ENCODE measurements around the gene WHAMM.
"Not testable (repeated sequence)": the region's sequence is repeated elsewhere in the genome, so short reads cannot be mapped to it uniquely, and the experiment has no call there.

Gene WHAMM

DNA sequence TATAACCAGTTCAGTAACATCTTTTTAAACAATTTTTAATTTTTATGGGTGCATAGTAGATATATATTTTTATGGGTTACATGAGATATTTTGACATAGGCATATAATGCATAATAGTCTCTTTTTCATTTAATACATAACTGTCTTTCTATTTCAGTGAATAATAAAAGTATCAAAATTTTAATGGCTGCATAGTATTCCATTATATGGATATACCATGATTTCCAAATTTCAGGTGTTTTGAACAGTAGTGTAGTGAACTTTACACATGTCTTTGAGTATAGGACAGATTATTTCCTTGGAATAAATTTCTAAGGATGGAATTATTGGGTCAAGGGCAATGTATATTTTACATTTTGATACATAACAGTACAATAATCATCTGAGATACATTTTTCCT, 10.7 kb downstream of the WHAMM start:
- H3K4me1 ChIP-seq (ENCODE audit: insufficient read depth, insufficient read length), result no peaks in the 10 kb centered on the region
- no peak for DNase-seq (ENCODE audit: low read depth, low spot score)
- H3K27me3 ChIP-seq (ENCODE audit: insufficient read depth, insufficient read length), result no peaks in the 10 kb centered on the region
- no peak overlapping the region for H3K9ac ChIP-seq (ENCODE audit: insufficient read length, low read depth)
- H3K4me3 ChIP-seq (ENCODE audit: insufficient read length, low read depth), result no peak overlapping the region
- H3K9me3 ChIP-seq (ENCODE audit: insufficient read depth, low read length), result peaks cover 4% of the 10 kb centered on the region
- H3K36me3 ChIP-seq (ENCODE audit: insufficient read depth, insufficient read length, low read length), result peaks cover 69% of the 10 kb centered on the region
- TF ChIP-seq YY1 (IDR thresholded peaks at IDR 0.05; ENCODE audit: insufficient read depth, insufficient read length) (no peak), ZNF274 (IDR thresholded peaks at IDR 0.05; ENCODE audit: low read depth, low read length) (no peak), SUZ12 (IDR thresholded peaks at IDR 0.05; ENCODE audit: extremely low read depth, insufficient read depth, insufficient read length) (no peak)

DNA sequence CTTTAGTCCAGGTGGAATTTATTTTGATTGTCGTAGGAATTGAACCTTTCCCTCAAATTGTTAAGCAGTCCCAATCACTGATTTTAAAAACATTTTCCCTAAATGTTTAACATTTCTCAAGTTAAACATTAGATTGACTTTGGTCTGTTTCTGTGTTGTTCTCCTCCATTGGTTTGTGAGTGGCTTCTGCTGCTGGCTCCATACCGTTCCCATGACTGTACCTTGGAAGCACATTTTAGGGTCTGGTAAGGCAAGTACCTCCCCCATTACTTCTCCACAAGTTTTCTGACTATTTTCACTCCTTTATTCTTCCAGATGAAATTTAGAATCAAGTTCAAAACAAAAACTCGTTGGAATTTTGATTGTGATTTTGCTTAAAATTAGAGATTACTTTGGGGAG, 12.0 kb downstream of the WHAMM start:
- not testable (repeated sequence) for H3K9ac ChIP-seq (ENCODE audit: insufficient read length, low read depth); DNase-seq (ENCODE audit: low read depth, low spot score); H3K4me1 ChIP-seq (ENCODE audit: insufficient read depth, insufficient read length); H3K27me3 ChIP-seq (ENCODE audit: insufficient read depth, insufficient read length); H3K9me3 ChIP-seq (ENCODE audit: insufficient read depth, low read length); H3K4me3 ChIP-seq (ENCODE audit: insufficient read length, low read depth)
- peaks cover 70% of the 10 kb centered on the region for H3K36me3 ChIP-seq (ENCODE audit: insufficient read depth, insufficient read length, low read length)

DNA sequence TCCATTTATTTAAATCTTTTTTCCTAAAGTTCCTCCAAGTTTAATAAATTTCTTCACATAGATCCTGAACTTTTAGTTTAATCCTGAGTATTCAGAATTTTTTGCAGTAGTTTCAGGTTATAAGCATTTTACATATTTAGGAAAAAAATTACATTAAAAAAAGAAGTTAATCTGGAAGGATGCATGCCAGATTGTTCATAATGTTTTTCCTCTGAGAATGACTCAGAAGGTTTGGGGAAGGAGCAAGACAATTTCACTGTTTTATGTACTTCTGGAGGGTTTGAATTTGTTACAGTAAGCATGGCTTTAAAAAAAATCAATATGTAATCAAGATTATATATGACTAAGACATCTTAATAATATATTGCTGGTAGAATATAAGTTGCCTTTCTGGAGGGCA, 12.4 kb downstream of the WHAMM start:
- H3K4me3 ChIP-seq (ENCODE audit: insufficient read length, low read depth); H3K27me3 ChIP-seq (ENCODE audit: insufficient read depth, insufficient read length); H3K4me1 ChIP-seq (ENCODE audit: insufficient read depth, insufficient read length); DNase-seq (ENCODE audit: low read depth, low spot score); H3K9me3 ChIP-seq (ENCODE audit: insufficient read depth, low read length); H3K9ac ChIP-seq (ENCODE audit: insufficient read length, low read depth): not testable (repeated sequence)
- peaks cover 71% of the 10 kb centered on the region for H3K36me3 ChIP-seq (ENCODE audit: insufficient read depth, insufficient read length, low read length)

DNA sequence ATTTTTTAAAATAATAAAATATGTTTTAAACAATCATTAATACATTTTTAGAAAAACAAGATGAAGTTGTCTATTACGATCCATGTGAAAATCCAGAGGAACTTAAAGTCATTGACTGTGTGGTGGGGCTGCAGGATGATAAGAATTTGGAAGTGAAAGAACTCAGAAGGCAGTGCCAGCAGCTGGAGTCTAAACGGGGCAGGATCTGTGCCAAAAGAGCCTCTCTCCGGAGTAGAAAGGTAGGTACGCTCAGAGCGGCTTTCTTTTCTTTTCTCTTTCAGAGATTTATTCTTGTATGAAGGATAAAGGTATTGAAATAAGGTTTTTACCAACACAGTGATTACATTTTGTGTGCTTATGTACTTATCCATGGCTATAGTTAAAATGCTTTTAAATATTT, 13.6 kb downstream of the WHAMM start:
- no peak for DNase-seq (ENCODE audit: low read depth, low spot score)
- Histone ChIP-seq H3K9me3 (ENCODE audit: insufficient read depth, low read length) (peaks cover 4% of the 10 kb centered on the region), H3K27me3 (ENCODE audit: insufficient read depth, insufficient read length) (no peaks in the 10 kb centered on the region), H3K4me1 (ENCODE audit: insufficient read depth, insufficient read length) (no peaks in the 10 kb centered on the region), H3K9ac (ENCODE audit: insufficient read length, low read depth) (no peak overlapping the region), H3K36me3 (ENCODE audit: insufficient read depth, insufficient read length, low read length) (peaks cover 70% of the 10 kb centered on the region), H3K4me3 (ENCODE audit: insufficient read length, low read depth) (no peak overlapping the region)
- TF ChIP-seq ZNF274 (IDR thresholded peaks at IDR 0.05; ENCODE audit: low read depth, low read length), result no peak
- TF ChIP-seq SUZ12 (IDR thresholded peaks at IDR 0.05; ENCODE audit: extremely low read depth, insufficient read depth, insufficient read length), result no peak
- TF ChIP-seq YY1 (IDR thresholded peaks at IDR 0.05; ENCODE audit: insufficient read depth, insufficient read length), result no peak

DNA sequence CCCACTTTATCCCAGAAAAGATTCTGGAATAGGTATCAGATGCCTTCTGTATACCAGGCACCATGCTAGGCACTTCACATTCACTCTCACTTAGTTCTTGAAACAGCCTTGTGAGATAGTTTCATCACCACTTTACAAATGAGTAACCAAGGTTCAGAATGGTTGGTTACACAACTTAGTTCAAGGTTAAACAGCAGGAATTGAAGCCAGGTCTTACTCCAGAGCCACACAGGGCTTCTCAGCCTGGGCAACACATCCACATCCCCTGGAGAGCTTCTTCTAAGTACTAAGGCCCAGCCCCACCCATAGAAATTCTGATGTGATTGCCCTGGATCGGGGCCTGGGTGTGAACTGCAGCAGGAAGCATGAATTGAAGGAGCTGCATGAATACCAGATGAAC, 18.6 kb downstream of the WHAMM start:
- H3K4me1 ChIP-seq (ENCODE audit: insufficient read depth, insufficient read length), result no peaks in the 10 kb centered on the region
- peaks cover 87% of the 10 kb centered on the region for H3K36me3 ChIP-seq (ENCODE audit: insufficient read depth, insufficient read length, low read length)
- TF ChIP-seq YY1 (IDR thresholded peaks at IDR 0.05; ENCODE audit: insufficient read depth, insufficient read length), result no peak
- TF ChIP-seq ZNF274 (IDR thresholded peaks at IDR 0.05; ENCODE audit: low read depth, low read length), result no peak
- no peak for TF ChIP-seq SUZ12 (IDR thresholded peaks at IDR 0.05; ENCODE audit: extremely low read depth, insufficient read depth, insufficient read length)
- no peak overlapping the region for H3K9ac ChIP-seq (ENCODE audit: insufficient read length, low read depth)
- no peaks in the 10 kb centered on the region for H3K27me3 ChIP-seq (ENCODE audit: insufficient read depth, insufficient read length)
- H3K4me3 ChIP-seq (ENCODE audit: insufficient read length, low read depth), result no peak overlapping the region
- no peak for DNase-seq (ENCODE audit: low read depth, low spot score)
- no peaks in the 10 kb centered on the region for H3K9me3 ChIP-seq (ENCODE audit: insufficient read depth, low read length)

DNA sequence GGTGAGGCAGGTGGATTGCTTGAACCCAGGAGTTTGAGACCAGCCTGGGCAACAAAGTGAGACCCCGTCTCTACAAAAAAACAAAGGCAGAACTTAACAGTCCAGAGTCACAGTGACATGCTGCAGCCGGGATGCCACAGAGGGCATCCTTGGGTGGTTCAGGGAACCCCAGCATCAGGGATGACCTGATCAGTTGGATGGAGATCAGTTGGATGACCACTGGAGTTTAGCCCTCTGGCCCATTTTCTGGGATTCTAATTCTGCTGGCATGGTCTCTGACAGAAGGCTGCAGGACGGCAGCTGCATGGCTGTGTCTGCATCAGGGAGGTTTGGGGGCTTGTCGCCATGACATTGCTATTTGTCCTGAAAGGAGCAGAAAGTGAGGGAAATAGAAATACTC, 19.8 kb downstream of the WHAMM start:
- Histone ChIP-seq H3K4me1 (ENCODE audit: insufficient read depth, insufficient read length) (no peaks in the 10 kb centered on the region), H3K27me3 (ENCODE audit: insufficient read depth, insufficient read length) (no peaks in the 10 kb centered on the region), H3K9me3 (ENCODE audit: insufficient read depth, low read length) (no peaks in the 10 kb centered on the region), H3K4me3 (ENCODE audit: insufficient read length, low read depth) (no peak overlapping the region), H3K36me3 (ENCODE audit: insufficient read depth, insufficient read length, low read length) (peaks cover 87% of the 10 kb centered on the region), H3K9ac (ENCODE audit: insufficient read length, low read depth) (no peak overlapping the region)
- no peak for TF ChIP-seq SUZ12 (IDR thresholded peaks at IDR 0.05; ENCODE audit: extremely low read depth, insufficient read depth, insufficient read length)
- no peak for TF ChIP-seq YY1 (IDR thresholded peaks at IDR 0.05; ENCODE audit: insufficient read depth, insufficient read length)
- no peak for TF ChIP-seq ZNF274 (IDR thresholded peaks at IDR 0.05; ENCODE audit: low read depth, low read length)
- DNase-seq (ENCODE audit: low read depth, low spot score), result no peak

DNA sequence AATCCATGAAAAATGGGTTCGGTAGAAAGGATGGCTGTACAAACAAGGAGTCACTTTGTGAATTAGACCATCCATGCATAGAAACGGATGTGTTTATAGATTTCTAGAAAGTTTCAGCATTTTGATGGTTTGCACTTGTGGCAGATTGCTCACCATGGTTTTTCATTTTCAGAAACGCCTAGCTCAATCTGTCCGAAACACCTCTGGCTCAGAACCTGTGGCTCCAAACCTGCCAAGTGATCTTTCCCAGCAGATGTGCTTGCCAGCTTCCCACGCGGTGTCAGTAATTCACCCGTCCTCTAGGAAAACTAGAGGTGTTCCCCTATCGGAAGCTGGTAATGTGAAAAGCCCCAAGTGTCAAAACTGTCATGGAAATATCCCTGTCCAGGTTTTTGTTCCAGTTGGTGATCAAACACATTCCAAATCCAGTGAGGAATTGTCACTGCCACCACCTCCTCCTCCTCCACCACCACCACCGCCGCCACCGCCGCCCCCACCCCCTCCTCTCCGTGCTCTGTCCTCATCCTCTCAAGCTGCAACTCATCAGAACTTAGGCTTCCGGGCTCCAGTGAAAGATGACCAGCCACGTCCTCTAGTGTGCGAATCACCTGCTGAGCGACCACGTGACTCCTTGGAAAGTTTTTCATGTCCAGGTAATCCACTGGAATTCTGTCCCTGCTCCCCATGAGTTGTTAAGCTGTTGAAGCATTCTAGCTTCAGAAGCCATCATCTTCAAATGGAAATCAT, 21.2 kb downstream of the WHAMM start:
- no peaks in the 10 kb centered on the region for H3K4me1 ChIP-seq (ENCODE audit: insufficient read depth, insufficient read length)
- no peak for DNase-seq (ENCODE audit: low read depth, low spot score)
- H3K36me3 ChIP-seq (ENCODE audit: insufficient read depth, insufficient read length, low read length), result peaks cover 89% of the 10 kb centered on the region
- TF ChIP-seq ZNF274 (IDR thresholded peaks at IDR 0.05; ENCODE audit: low read depth, low read length) (no peak), SUZ12 (IDR thresholded peaks at IDR 0.05; ENCODE audit: extremely low read depth, insufficient read depth, insufficient read length) (no peak), YY1 (IDR thresholded peaks at IDR 0.05; ENCODE audit: insufficient read depth, insufficient read length) (no peak)
- no peaks in the 10 kb centered on the region for H3K9me3 ChIP-seq (ENCODE audit: insufficient read depth, low read length)
- no peak overlapping the region for H3K4me3 ChIP-seq (ENCODE audit: insufficient read length, low read depth)
- H3K9ac ChIP-seq (ENCODE audit: insufficient read length, low read depth), result no peak overlapping the region
- H3K27me3 ChIP-seq (ENCODE audit: insufficient read depth, insufficient read length), result no peaks in the 10 kb centered on the region

All from NT2/D1 (cell line).